GM23338 (cell line): Measurements from ENCODE around the gene KDM4F.

Experiments
- CREB1 ChIP-seq: fragments of 250-450 bp; sonication (Bioruptor Pico); IDR thresholded peaks from 2 replicates; pipeline ENCODE4 v1.5.0; 2020; ENCODE audit warnings: low read depth, mild to moderate bottlenecking, moderate library complexity
- EZH2 ChIP-seq: fragments of 200-600 bp; sonication (generic); IDR thresholded peaks from one replicate; pipeline ENCODE4 v1.8.0; 2017; ENCODE audit warnings: antibody characterized with exemption, mild to moderate bottlenecking, low read depth; ENCODE audit not compliant: unreplicated experiment
- EZH2phosphoT487 ChIP-seq: fragments of 200-600 bp; sonication (generic); IDR thresholded peaks from one replicate; pipeline ENCODE4 v1.8.1; 2018; ENCODE audit warnings: antibody characterized with exemption; ENCODE audit not compliant: unreplicated experiment
- JUNB ChIP-seq: IDR thresholded peaks from one replicate; pipeline ENCODE4 v1.6.1; 2016; ENCODE audit warnings: antibody characterized with exemption; ENCODE audit not compliant: unreplicated experiment
- NANOG ChIP-seq: IDR thresholded peaks from 2 replicates; pipeline ENCODE4 v1.6.1; 2016; ENCODE audit warnings: antibody characterized with exemption, borderline replicate concordance
- POLR2AphosphoS5 ChIP-seq: IDR thresholded peaks from 2 replicates; pipeline ENCODE4 v1.6.1; 2016; ENCODE audit warnings: antibody characterized with exemption, low read depth
- STAT1 ChIP-seq: IDR thresholded peaks from one replicate; pipeline ENCODE4 v1.6.1; 2016; ENCODE audit warnings: antibody characterized with exemption; ENCODE audit not compliant: unreplicated experiment
- ZNF114 ChIP-seq: fragments of 250-450 bp; sonication (Bioruptor Pico); IDR thresholded peaks from 2 replicates; pipeline ENCODE4 v1.5.0; 2020; ENCODE audit warnings: mild to moderate bottlenecking, moderate library complexity
- ZNF331 ChIP-seq: fragments of 250-450 bp; sonication (Bioruptor Pico); IDR thresholded peaks from 2 replicates; pipeline ENCODE4 v1.5.0; 2020; ENCODE audit warnings: low read depth, mild to moderate bottlenecking, moderate library complexity
- TF ChIP-seq, protein P1 (sequence below), 2 experiments: fragments of 200-600 bp in 1 of 2; sonication (generic) in 1 of 2; conservative IDR thresholded peaks; 2 replicates each; pipeline versions ENCODE4 v1.5.1 to v1.6.1; 2016 to 2017; ENCODE audit warnings: antibody characterized with exemption in 2 of 2, low read depth in 2 of 2, mild to moderate bottlenecking in 2 of 2, moderate library complexity in 1 of 2
- TF ChIP-seq, protein P2 (sequence below): IDR thresholded peaks from one replicate; pipeline ENCODE4 v1.6.1; 2018; ENCODE audit warnings: antibody characterized with exemption; ENCODE audit not compliant: unreplicated experiment
- TF ChIP-seq, protein P3 (sequence below): IDR thresholded peaks from 2 replicates; pipeline ENCODE4 v1.6.1; 2016; ENCODE audit warnings: antibody characterized with exemption

DNA sequence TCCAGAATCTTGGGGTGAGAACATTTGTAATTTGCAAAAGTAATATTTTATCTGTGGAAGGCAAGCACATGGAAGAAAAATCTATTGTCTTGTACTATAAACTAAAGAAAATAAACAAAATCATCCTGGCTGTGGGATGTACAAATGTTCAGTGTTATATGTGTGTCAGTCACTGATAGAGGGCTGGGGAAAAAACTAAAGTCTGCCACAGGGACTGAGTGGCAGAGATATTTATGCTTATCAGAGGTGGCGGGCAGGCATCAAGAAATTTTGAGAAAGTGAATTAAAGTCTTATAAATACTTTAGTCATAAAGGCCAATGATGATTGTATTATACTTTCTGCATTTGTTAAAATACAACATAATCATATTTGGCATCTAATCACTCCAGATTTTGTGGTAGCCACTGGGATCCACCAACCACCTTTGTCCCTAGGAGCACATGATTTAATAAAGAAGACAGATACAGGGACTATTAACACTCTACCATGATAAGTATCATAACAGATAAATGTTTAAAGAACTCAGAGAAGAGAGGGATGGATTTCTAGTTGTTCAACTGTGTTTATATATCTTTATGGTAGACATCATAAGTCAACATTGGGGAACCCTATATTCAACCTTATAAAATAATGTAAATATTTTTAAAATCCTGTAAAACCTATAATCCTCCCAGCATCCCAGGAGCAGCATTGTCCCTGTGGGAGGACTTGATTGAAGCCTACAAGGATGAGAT is 37.8 kb downstream of the KDM4F start:
- no peak for TF ChIP-seq EZH2phosphoT487
- TF ChIP-seq, protein P1, sequence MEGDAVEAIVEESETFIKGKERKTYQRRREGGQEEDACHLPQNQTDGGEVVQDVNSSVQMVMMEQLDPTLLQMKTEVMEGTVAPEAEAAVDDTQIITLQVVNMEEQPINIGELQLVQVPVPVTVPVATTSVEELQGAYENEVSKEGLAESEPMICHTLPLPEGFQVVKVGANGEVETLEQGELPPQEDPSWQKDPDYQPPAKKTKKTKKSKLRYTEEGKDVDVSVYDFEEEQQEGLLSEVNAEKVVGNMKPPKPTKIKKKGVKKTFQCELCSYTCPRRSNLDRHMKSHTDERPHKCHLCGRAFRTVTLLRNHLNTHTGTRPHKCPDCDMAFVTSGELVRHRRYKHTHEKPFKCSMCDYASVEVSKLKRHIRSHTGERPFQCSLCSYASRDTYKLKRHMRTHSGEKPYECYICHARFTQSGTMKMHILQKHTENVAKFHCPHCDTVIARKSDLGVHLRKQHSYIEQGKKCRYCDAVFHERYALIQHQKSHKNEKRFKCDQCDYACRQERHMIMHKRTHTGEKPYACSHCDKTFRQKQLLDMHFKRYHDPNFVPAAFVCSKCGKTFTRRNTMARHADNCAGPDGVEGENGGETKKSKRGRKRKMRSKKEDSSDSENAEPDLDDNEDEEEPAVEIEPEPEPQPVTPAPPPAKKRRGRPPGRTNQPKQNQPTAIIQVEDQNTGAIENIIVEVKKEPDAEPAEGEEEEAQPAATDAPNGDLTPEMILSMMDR (conservative IDR thresholded peaks at IDR 0.05; ENCODE audit: low read depth in 2 of 2), result no peak
- TF ChIP-seq POLR2AphosphoS5, result no peak
- no peak for TF ChIP-seq CREB1 (CRISPR knock-in tag)
- no peak for TF ChIP-seq EZH2
- no peak for TF ChIP-seq JUNB
- TF ChIP-seq NANOG, result no peak
- TF ChIP-seq, protein P2, sequence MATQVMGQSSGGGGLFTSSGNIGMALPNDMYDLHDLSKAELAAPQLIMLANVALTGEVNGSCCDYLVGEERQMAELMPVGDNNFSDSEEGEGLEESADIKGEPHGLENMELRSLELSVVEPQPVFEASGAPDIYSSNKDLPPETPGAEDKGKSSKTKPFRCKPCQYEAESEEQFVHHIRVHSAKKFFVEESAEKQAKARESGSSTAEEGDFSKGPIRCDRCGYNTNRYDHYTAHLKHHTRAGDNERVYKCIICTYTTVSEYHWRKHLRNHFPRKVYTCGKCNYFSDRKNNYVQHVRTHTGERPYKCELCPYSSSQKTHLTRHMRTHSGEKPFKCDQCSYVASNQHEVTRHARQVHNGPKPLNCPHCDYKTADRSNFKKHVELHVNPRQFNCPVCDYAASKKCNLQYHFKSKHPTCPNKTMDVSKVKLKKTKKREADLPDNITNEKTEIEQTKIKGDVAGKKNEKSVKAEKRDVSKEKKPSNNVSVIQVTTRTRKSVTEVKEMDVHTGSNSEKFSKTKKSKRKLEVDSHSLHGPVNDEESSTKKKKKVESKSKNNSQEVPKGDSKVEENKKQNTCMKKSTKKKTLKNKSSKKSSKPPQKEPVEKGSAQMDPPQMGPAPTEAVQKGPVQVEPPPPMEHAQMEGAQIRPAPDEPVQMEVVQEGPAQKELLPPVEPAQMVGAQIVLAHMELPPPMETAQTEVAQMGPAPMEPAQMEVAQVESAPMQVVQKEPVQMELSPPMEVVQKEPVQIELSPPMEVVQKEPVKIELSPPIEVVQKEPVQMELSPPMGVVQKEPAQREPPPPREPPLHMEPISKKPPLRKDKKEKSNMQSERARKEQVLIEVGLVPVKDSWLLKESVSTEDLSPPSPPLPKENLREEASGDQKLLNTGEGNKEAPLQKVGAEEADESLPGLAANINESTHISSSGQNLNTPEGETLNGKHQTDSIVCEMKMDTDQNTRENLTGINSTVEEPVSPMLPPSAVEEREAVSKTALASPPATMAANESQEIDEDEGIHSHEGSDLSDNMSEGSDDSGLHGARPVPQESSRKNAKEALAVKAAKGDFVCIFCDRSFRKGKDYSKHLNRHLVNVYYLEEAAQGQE, result no peak
- no peak for TF ChIP-seq STAT1
- TF ChIP-seq ZNF114 (CRISPR knock-in tag), result no peak
- TF ChIP-seq, protein P3, sequence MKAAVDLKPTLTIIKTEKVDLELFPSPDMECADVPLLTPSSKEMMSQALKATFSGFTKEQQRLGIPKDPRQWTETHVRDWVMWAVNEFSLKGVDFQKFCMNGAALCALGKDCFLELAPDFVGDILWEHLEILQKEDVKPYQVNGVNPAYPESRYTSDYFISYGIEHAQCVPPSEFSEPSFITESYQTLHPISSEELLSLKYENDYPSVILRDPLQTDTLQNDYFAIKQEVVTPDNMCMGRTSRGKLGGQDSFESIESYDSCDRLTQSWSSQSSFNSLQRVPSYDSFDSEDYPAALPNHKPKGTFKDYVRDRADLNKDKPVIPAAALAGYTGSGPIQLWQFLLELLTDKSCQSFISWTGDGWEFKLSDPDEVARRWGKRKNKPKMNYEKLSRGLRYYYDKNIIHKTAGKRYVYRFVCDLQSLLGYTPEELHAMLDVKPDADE, result no peak
- TF ChIP-seq ZNF331, result no peak
